GM12864 (cell line): ENCODE results near the gene KLK6.

Experiments used
- DNase-seq: peaks from one replicate; pipeline ENCODE4 v3.0.0-alpha.2; 2011; ENCODE audit warnings: low read depth
- H3K4me3 ChIP-seq: 2 replicates; pipeline ENCODE4 v1.5.1; 2011; ENCODE audit warnings: mild to moderate bottlenecking, low read depth, low read length, control low read depth
- TF ChIP-seq, protein P1 (sequence below): IDR thresholded peaks from 2 replicates; pipeline ENCODE4 v1.5.1; 2011; ENCODE audit warnings: low read depth, mild to moderate bottlenecking, moderate library complexity, low read length, control low read depth, inconsistent platforms; ENCODE audit errors: missing control alignments

Gene KLK6

DNA sequence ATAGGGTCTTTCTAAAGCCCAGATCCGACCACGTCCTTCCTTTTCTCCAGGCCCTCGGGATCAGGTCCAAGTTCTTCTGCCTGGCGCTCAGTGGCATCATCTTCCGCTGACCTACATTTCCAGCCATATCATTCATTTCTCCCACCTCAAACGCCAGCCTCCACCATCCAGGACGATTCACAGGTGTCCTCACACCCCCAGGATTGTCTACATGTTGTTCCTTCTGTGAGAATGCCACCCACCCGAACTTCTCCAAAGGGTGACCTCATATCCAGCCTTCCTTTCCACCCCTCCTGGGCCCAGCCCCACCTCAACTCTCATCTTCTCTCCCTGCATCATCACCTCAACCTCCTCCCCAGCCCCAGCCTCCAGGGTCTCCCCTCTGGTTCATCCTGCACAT, 11.8 kb downstream of the KLK6 start:
- H3K4me3 ChIP-seq, result no peak overlapping the region
- no peak for DNase-seq
- TF ChIP-seq, protein P1, sequence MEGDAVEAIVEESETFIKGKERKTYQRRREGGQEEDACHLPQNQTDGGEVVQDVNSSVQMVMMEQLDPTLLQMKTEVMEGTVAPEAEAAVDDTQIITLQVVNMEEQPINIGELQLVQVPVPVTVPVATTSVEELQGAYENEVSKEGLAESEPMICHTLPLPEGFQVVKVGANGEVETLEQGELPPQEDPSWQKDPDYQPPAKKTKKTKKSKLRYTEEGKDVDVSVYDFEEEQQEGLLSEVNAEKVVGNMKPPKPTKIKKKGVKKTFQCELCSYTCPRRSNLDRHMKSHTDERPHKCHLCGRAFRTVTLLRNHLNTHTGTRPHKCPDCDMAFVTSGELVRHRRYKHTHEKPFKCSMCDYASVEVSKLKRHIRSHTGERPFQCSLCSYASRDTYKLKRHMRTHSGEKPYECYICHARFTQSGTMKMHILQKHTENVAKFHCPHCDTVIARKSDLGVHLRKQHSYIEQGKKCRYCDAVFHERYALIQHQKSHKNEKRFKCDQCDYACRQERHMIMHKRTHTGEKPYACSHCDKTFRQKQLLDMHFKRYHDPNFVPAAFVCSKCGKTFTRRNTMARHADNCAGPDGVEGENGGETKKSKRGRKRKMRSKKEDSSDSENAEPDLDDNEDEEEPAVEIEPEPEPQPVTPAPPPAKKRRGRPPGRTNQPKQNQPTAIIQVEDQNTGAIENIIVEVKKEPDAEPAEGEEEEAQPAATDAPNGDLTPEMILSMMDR, result no peak

DNA sequence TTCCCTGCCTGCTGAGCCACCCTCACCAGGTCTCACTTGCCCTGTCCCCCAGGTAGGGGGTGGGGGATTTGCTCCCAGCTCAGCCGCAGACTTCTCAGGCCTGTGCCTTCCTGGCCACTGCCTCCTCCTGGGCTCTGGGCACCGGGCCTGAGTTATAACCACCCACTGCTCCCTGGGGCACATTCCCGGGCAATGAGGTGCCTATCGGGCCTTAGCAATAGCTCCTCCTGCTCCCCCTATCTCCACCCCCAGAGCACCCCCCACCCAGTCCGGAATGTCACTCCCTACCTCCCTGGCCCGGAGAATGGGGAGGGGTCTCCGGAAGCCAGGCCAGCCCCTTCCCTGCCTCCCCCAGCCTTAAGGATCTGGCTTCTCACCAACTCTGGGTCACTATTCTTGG, 16.5 kb downstream of the KLK6 start, which contains the start of gene KLK5:
TSS of gene KLK5 (minus strand) at position 129 of the 400 bp plus-strand sequence. CDS start 381 bp downstream, outside the sequence.
- TF ChIP-seq, protein P1, result no peak
- H3K4me3 ChIP-seq, result no peak within 1 kb of the TSS
- no peak for DNase-seq

DNA sequence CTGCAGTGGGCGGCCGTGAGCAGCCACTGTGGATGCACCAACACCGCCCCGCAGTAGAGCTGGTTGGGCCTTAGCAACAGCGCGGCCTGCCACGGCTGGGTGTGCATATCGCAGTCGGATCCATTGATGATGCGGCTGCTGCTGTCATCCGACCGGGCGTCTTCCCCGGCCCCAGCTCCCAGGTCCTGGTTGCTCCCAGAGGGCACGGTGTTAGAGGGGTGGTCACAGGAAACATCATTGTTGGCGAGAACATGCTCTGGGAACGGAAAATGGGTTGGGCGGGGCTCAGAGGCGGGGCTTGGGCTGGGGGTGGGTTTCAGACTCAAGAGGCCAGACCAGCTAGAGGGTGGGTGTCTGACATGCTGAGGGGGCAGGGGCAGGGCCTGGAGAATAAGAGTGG, 19.5 kb downstream of the KLK6 start:
- TF ChIP-seq, protein P1, result no peak
- DNase-seq, result no peak
- H3K4me3 ChIP-seq, result no peak overlapping the region

DNA sequence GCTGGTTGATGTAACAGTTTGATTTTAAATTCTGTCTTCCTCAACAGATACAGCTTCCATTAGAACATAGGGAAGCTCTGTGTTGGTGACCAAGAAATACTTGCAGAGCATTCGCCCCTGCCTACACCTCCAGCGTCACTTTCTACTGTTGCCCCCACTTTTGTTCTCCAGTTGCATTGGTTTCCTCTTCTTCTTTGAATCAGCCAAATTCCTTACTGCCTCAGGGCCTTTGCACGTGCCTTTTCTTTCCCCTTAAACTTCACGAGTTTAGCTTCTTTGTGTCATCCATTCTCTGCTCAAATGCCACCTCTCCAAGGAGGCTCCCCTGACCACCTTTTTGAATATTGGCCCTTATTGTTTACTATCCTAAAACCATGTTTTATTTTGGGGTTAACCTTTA, 22.3 kb downstream of the KLK6 start:
- TF ChIP-seq, protein P1, result no peak
- no peak for DNase-seq
- H3K4me3 ChIP-seq, result no peak overlapping the region

DNA sequence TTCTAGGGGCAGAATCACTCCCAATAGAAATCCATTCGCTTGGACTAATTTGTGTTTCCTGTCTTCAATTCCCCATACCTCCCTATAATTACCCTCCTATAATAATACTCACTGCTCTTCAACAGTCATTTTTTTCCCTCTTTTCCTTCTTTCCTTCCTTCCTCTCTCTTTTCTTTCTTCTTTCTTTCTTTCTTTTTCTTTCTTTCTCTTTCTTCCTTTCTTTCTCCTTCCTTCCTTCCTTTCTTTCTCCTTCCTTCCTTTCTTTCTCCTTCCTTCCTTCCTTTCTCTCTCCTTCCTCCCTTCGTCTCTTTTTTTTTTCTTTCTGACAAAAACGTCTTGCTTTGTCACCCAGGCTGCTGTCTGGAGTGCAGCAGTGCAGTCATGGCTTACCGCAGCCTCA, 24.6 kb downstream of the KLK6 start:
- no peak overlapping the region for H3K4me3 ChIP-seq
- TF ChIP-seq, protein P1, result no peak
- no peak for DNase-seq

DNA sequence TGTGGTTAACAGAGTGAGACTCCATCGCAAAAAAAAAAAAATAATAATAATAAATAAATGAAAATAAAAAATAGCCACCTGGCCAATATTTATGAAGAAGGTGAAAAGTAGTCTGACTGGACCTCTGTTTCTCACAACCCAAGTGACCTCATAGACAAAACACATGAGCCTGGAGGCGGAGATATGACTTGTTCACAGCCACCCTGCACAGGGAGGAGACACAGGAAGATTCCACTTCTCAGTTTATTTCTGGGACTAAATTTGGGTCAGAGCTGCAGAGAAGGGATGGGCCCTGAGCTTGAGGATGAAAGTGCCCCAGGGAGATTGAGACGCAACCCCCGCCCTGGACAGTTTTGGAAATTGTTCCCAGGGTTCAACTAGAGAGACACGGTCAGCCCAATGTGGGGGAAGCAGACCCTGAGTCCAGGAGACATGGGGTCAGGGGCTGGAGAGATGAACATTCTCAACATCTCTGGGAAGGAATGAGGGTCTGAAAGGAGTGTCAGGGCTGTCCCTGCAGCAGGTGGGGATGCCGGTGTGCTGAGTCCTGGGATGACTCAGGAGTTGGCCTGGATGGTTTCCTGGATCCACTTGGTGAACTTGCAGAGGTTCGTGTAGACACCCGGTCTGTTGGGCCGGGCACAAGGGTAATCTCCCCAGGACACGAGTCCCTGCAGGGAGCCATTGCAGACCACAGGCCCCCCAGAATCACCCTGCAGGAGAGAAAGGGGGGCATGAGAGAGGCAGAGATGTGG, 26.1 kb downstream of the KLK6 start:
- no peak overlapping the region for H3K4me3 ChIP-seq
- TF ChIP-seq, protein P1, result no peak
- no peak for DNase-seq

DNA sequence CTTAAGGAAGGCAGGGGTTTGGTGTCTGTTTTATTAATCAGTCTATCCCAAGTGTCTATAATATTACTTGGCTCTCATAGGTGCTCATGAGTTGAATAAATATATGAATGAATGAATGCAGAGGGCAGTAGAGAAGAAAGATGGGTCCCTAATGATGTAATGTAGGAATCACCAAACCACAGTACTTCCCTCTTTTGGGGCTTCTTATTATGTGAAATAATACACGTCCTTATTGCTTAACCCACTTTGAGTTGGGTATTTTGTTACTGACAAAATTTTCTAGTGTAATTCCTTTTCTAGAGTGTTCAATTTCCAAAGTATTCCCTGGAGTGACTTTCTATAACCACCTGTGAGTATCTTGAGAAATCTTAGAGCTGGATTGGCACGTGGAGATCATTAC, 29.8 kb downstream of the KLK6 start:
- no peak for DNase-seq
- H3K4me3 ChIP-seq, result no peak overlapping the region
- TF ChIP-seq, protein P1, result no peak
